Measurements from ENCODE around the gene UGGT1. TPM values are rescaled to one million over a fixed set of nuclear protein-coding genes. Genes with fewer than 3 reads are reported as not detected.

Gene UGGT1
- total and polyA plus RNA-seq, 2 donors from 2014 or later = 7.0 to 52.3 TPM

- no peaks in the 10 kb centered on the region for H3K27me3 ChIP-seq (ENCODE audit: control insufficient read depth, insufficient read depth, low read length)
- H3K36me3 ChIP-seq (ENCODE audit: control insufficient read depth in 2 of 3, insufficient read depth in 3 of 3, low read length in 3 of 3) = no peaks in the 10 kb centered on the region
- intact Hi-C loops (cut with DNase I) = no loop called here
- FAIRE-seq (no peak), DNase-seq (no peak)
- no peak overlapping the region for H3K4me3 ChIP-seq (ENCODE audit: low read length in 3 of 3)
- H3K9me3 ChIP-seq (ENCODE audit: control insufficient read depth in 2 of 3, insufficient read depth in 1 of 3, low read length in 3 of 3) = no peaks in the 10 kb centered on the region
- no peak overlapping the region for H3K27ac ChIP-seq (ENCODE audit: low read depth in 2 of 2, low read length in 2 of 2)
- H3K4me1 ChIP-seq (ENCODE audit: control insufficient read depth in 2 of 3, insufficient read depth in 2 of 3, low read depth in 1 of 3, low read length in 3 of 3) = no peaks in the 10 kb centered on the region
- no peak for TF ChIP-seq CTCF (IDR thresholded peaks at IDR 0.05; ENCODE audit: borderline replicate concordance, extremely low read depth, insufficient read depth)
- H3K9ac ChIP-seq (ENCODE audit: low read length in 3 of 3) = no peak overlapping the region
Measured at GRCh38 chr2:128219891-128220290, 128.9 kb downstream of the UGGT1 start.

DNA sequence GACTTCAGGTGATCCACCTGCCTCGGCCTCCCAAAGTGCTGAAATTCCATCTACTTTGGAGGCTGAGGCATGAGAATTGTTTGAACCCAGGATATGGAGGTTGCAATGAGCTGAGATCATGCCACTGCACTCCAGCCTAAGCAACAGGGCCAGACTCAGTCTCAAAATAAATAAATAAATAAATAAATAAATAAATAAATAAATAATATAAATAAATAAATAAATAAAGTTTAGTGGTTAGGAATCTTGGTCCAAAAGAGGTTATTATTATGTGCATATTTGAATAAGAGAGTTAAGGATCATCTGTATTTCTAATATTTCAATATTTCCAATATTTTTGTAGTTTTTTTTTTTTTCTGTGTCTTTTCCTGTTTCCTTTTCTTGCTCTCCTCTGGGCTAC, 136.9 kb downstream of the UGGT1 start:
- Histone ChIP-seq H3K27ac (ENCODE audit: low read depth in 2 of 2, low read length in 2 of 2) (no peak overlapping the region), H3K27me3 (ENCODE audit: control insufficient read depth, insufficient read depth, low read length) (no peaks in the 10 kb centered on the region), H3K36me3 (ENCODE audit: control insufficient read depth in 2 of 3, insufficient read depth in 3 of 3, low read length in 3 of 3) (no peaks in the 10 kb centered on the region), H3K4me3 (ENCODE audit: low read length in 3 of 3) (no peak overlapping the region), H3K9ac (ENCODE audit: low read length in 3 of 3) (no peak overlapping the region), H3K9me3 (ENCODE audit: control insufficient read depth in 2 of 3, insufficient read depth in 1 of 3, low read length in 3 of 3) (no peaks in the 10 kb centered on the region), H3K4me1 (ENCODE audit: control insufficient read depth in 2 of 3, insufficient read depth in 2 of 3, low read depth in 1 of 3, low read length in 3 of 3) (no peaks in the 10 kb centered on the region)
- intact Hi-C loops (cut with DNase I) = no loop called here
- DNase-seq (no peak), FAIRE-seq (no peak)
- TF ChIP-seq CTCF (IDR thresholded peaks at IDR 0.05; ENCODE audit: borderline replicate concordance, extremely low read depth, insufficient read depth) = no peak

DNA sequence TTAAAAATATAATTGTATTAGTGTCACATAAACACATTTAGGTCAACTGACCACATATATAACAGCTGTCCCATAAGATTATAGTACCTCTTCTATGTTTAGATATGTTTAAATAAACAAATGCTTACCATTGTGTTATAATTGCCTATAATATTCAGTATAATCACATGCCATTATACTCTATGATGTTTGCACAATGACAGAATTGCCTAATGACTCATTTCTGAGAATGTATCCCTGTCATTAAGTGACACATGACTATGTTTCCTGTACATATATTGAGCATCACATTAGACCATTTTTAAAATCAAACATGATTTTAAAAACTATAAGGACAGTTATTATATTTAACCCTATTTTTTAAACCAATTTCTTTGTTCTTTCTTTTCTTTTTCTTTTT, 137.9 kb downstream of the UGGT1 start:
- DNase-seq (no peak), FAIRE-seq (no peak)
- Histone ChIP-seq H3K27me3 (ENCODE audit: control insufficient read depth, insufficient read depth, low read length) (no peaks in the 10 kb centered on the region), H3K4me3 (ENCODE audit: low read length in 3 of 3) (no peak overlapping the region), H3K4me1 (ENCODE audit: control insufficient read depth in 2 of 3, insufficient read depth in 2 of 3, low read depth in 1 of 3, low read length in 3 of 3) (no peaks in the 10 kb centered on the region), H3K9me3 (ENCODE audit: control insufficient read depth in 2 of 3, insufficient read depth in 1 of 3, low read length in 3 of 3) (no peaks in the 10 kb centered on the region), H3K36me3 (ENCODE audit: control insufficient read depth in 2 of 3, insufficient read depth in 3 of 3, low read length in 3 of 3) (no peaks in the 10 kb centered on the region), H3K27ac (ENCODE audit: low read depth in 2 of 2, low read length in 2 of 2) (no peak overlapping the region), H3K9ac (ENCODE audit: low read length in 3 of 3) (no peak overlapping the region)
- TF ChIP-seq CTCF (IDR thresholded peaks at IDR 0.05; ENCODE audit: borderline replicate concordance, extremely low read depth, insufficient read depth) = no peak
- intact Hi-C loops (cut with DNase I) = no loop called here

All from kidney (tissue), 14 donors.